ENCODE data around the gene EYS. TPM values are rescaled to one million over a fixed set of nuclear protein-coding genes. Genes with fewer than 3 reads are reported as not detected.

The EYS gene
- total RNA-seq, 2 donors from 2014 or later: not detected

GRCh38 chr6:63799313-63799712, 1907.7 kb downstream of the EYS start:
- H3K27ac ChIP-seq: no peak overlapping the region
- no peak for DNase-seq (ENCODE audit: low spot score)
- no peaks in the 10 kb centered on the region for H3K36me3 ChIP-seq
- H3K4me3 ChIP-seq: no peak overlapping the region
- no peak for TF ChIP-seq CTCF (IDR thresholded peaks at IDR 0.05)
- no peaks in the 10 kb centered on the region for H3K9me3 ChIP-seq
- H3K4me1 ChIP-seq: no peaks in the 10 kb centered on the region
- H3K27me3 ChIP-seq: no peaks in the 10 kb centered on the region

GRCh38 chr6:63798378-63798777, 1908.6 kb downstream of the EYS start:
- no peak overlapping the region for H3K27ac ChIP-seq
- no peaks in the 10 kb centered on the region for H3K4me1 ChIP-seq
- TF ChIP-seq CTCF (IDR thresholded peaks at IDR 0.05): no peak
- H3K36me3 ChIP-seq: no peaks in the 10 kb centered on the region
- H3K27me3 ChIP-seq: no peaks in the 10 kb centered on the region
- no peak for DNase-seq (ENCODE audit: low spot score)
- no peak overlapping the region for H3K4me3 ChIP-seq
- H3K9me3 ChIP-seq: no peaks in the 10 kb centered on the region

- no peak overlapping the region for H3K27ac ChIP-seq
- H3K9me3 ChIP-seq: no peaks in the 10 kb centered on the region
- no peaks in the 10 kb centered on the region for H3K27me3 ChIP-seq
- no peaks in the 10 kb centered on the region for H3K4me1 ChIP-seq
- H3K36me3 ChIP-seq: no peaks in the 10 kb centered on the region
- DNase-seq (ENCODE audit: low spot score): no peak
- H3K4me3 ChIP-seq: no peak overlapping the region
- no peak for TF ChIP-seq CTCF (IDR thresholded peaks at IDR 0.05)
Observed at GRCh38 chr6:63797721-63798120, 1909.3 kb downstream of the EYS start.

GRCh38 chr6:63795826-63796225, 1911.2 kb downstream of the EYS start:
- H3K4me1 ChIP-seq: no peaks in the 10 kb centered on the region
- H3K27ac ChIP-seq: no peak overlapping the region
- H3K36me3 ChIP-seq: no peaks in the 10 kb centered on the region
- H3K4me3 ChIP-seq: no peak overlapping the region
- no peaks in the 10 kb centered on the region for H3K27me3 ChIP-seq
- TF ChIP-seq CTCF (IDR thresholded peaks at IDR 0.05): no peak
- H3K9me3 ChIP-seq: no peaks in the 10 kb centered on the region
- DNase-seq (ENCODE audit: low spot score): no peak

- Histone ChIP-seq H3K36me3 (no peaks in the 10 kb centered on the region), H3K4me1 (no peaks in the 10 kb centered on the region), H3K27me3 (no peaks in the 10 kb centered on the region), H3K27ac (no peak overlapping the region), H3K9me3 (no peaks in the 10 kb centered on the region), H3K4me3 (no peak overlapping the region)
- DNase-seq (ENCODE audit: low spot score): no peak
- TF ChIP-seq CTCF (IDR thresholded peaks at IDR 0.05): no peak
Observed at GRCh38 chr6:63795006-63795405, 1912.0 kb downstream of the EYS start.

GRCh38 chr6:63793465-63794137, 1913.4 kb downstream of the EYS start:
- Histone ChIP-seq H3K27ac (no peak overlapping the region), H3K9me3 (no peaks in the 10 kb centered on the region), H3K36me3 (no peaks in the 10 kb centered on the region), H3K4me3 (no peak overlapping the region), H3K4me1 (no peaks in the 10 kb centered on the region), H3K27me3 (no peaks in the 10 kb centered on the region)
- no peak for TF ChIP-seq CTCF (IDR thresholded peaks at IDR 0.05)
- DNase-seq (ENCODE audit: low spot score): no peak

All from right atrium auricular region (tissue), 2 donors.